ENCODE measurements around the gene SGK1. TPM values are rescaled to one million over a fixed set of nuclear protein-coding genes. Genes with fewer than 3 reads are reported as not detected.
"Not testable (repeated sequence)": the region's sequence is repeated elsewhere in the genome, so short reads cannot be mapped to it uniquely, and the experiment has no call there.

The SGK1 gene
- total RNA-seq, 1 donor from 2014 or later, result 50.2 TPM

DNA sequence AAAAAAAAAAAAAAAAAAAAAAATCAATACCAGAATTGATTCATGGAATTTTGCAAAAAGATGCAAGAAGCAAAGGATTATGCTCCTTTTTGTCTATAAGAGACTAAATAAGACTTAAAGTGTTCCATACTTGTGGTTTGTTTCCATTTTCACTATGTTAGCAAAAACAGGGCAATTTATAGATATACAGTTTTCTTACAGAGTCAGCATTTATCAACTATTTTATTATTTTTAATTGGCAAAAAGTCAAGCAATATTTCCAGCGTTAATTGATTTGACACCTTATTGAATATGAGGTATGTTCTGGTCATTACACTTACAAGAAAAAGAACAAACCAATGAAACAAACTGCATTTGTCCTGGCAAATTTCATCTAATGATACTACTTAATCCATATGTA lies 5.4 kb upstream of the SGK1 start:
- peaks cover 2% of the 10 kb centered on the region for H3K27me3 Mint-ChIP-seq (ENCODE audit: insufficient read depth)
- no peak overlapping the region for H3K4me3 Mint-ChIP-seq
- intact Hi-C loops (cut with micrococcal nuclease), result no loop called here
- no peak overlapping the region for H3K27ac Mint-ChIP-seq
- DNase-seq (ENCODE audit: low spot score), result no peak
- H3K4me1 Mint-ChIP-seq (ENCODE audit: low read depth), result peaks cover 20% of the 10 kb centered on the region
- H3K9me3 Mint-ChIP-seq, result peaks cover 35% of the 10 kb centered on the region
- H3K36me3 Mint-ChIP-seq (ENCODE audit: low read depth), result peaks cover 1% of the 10 kb centered on the region

DNA sequence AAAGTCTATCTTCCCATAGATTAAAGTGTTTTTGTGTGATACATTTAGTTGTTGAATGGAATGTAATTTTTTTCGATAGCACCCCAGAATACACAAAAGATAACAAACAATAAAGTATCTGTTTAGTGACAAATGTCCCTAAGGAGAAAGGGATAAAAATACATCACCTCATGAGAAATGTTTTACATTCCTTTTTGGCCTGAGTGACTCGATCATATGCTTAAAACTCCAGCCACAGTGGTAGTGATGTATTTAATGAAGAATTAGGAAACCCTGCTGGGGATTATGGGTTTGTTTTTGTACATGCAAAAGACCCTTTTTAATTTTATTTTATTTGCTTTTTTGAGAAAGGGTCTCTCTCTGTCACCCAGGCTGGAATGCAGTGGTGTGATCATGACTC lies 4.3 kb upstream of the SGK1 start:
- Mint-ChIP-seq H3K27ac (no peak overlapping the region), H3K4me3 (no peak overlapping the region), H3K9me3 (peaks cover 35% of the 10 kb centered on the region), H3K27me3 (ENCODE audit: insufficient read depth) (peaks cover 11% of the 10 kb centered on the region), H3K4me1 (ENCODE audit: low read depth) (peaks cover 31% of the 10 kb centered on the region), H3K36me3 (ENCODE audit: low read depth) (peaks cover 7% of the 10 kb centered on the region)
- intact Hi-C loops (cut with micrococcal nuclease), result no loop called here
- DNase-seq (ENCODE audit: low spot score), result no peak

DNA sequence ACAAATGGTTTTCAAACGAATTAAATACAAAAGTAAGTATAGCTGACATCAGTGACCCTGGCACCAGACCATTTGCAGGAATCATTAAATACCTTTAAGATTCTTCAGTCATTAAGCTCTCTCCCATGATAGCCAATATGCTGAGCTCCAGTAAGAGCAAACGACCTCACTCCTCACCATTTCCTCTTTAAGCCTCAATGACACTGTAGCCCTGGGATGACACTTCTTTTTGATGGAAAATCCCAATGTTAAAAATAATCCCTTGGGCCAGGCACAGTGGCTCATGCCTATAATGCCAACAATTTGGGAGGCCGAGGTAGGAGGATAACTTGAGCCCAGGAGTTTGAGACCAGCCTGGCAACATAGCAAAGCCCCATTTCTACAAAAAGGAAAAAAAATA lies 3.3 kb upstream of the SGK1 start:
- intact Hi-C loops (cut with micrococcal nuclease), result no loop called here
- Mint-ChIP-seq H3K27ac (no peak overlapping the region), H3K36me3 (ENCODE audit: low read depth) (peaks cover 6% of the 10 kb centered on the region), H3K9me3 (peaks cover 33% of the 10 kb centered on the region), H3K4me3 (no peak overlapping the region), H3K27me3 (ENCODE audit: insufficient read depth) (peaks cover 13% of the 10 kb centered on the region), H3K4me1 (ENCODE audit: low read depth) (peaks cover 40% of the 10 kb centered on the region)
- DNase-seq (ENCODE audit: low spot score), result no peak

DNA sequence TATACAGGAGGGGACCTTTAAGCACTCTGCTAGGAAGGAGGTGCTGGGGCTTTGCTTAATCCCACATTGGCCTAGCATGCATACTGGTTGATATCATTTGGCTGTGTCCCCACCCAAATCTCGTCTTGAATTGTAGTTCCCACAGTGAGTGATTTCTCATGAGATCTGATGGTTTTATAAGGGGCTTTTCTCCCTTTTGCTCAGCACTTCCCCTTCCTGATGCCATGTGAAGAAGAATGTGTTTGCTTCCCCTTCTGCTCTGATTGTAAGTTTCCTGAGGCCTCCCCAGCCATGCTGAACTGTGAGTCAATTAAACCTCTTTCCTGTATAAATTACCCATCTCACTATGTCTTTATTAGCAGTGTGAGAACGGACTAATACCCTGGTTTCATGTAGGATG lies 1.8 kb upstream of the SGK1 start:
- intact Hi-C loops (cut with micrococcal nuclease), result loop anchor here (2.0 to 10.0 kb wide), 3 partner anchors 59 to 505 kb away; no protein-coding TSS in a partner anchor
- DNase-seq (ENCODE audit: low spot score); H3K27ac Mint-ChIP-seq; H3K4me3 Mint-ChIP-seq; H3K36me3 Mint-ChIP-seq (ENCODE audit: low read depth): not testable (repeated sequence)
- Mint-ChIP-seq H3K27me3 (ENCODE audit: insufficient read depth) (peaks cover 16% of the 10 kb centered on the region), H3K9me3 (peaks cover 18% of the 10 kb centered on the region), H3K4me1 (ENCODE audit: low read depth) (peaks cover 46% of the 10 kb centered on the region)

DNA sequence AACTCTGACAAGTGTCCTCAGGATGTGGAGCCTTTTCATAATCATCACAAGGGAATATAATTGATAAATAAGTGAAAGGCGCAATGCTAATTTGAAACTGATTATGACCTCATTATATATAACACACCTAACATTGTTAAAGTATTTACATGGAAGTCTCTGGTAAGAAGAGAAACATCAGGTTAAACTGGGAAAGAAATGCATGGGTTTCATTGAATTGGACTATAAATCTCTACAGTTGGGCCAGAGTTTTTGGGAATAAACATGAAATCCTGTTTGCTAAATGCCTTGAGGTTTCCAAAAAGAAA lies 1.0 kb upstream of the SGK1 start:
- no peak for DNase-seq (ENCODE audit: low spot score)
- intact Hi-C loops (cut with micrococcal nuclease), result loop anchor here (2.0 to 10.0 kb wide), 3 partner anchors 60 to 506 kb away; no protein-coding TSS in a partner anchor
- H3K27ac Mint-ChIP-seq, result no peak overlapping the region
- H3K4me3 Mint-ChIP-seq, result no peak overlapping the region
- peaks cover 6% of the 10 kb centered on the region for H3K36me3 Mint-ChIP-seq (ENCODE audit: low read depth)
- H3K4me1 Mint-ChIP-seq (ENCODE audit: low read depth), result peaks cover 38% of the 10 kb centered on the region
- peaks cover 13% of the 10 kb centered on the region for H3K9me3 Mint-ChIP-seq
- peaks cover 16% of the 10 kb centered on the region for H3K27me3 Mint-ChIP-seq (ENCODE audit: insufficient read depth)

DNA sequence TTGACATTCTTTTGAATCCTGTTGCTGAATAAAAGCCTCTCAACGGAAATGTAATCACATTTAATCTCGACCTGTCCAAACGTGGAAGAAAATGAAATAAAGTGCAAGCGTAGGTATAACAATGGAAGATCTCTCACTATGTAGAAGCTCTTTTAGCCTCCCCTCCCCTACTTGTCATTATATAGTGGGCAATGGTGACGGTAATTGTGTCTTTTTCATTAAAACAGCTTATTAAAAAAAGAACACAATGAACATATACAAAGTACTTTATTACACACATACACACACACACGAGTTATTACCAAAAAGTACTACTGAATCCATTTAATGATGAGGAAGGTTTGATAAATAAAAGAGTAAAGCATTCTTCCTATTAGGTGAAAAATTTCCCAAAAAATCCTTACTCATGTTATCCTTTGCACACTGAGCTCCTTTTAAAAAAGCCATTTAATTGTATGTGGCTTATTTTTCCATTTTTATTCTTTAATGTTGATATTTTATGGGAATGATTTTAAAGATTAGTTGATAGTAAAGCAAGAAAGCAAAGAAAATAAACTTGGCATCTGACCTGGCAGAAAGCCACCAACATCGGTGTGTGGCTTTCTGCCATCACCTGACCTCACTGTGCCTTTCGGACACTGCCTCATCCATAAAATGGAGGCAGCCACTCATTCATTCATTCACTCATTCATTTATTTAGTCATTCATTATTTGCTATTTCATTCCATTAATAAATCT lies 493 bp upstream of the SGK1 start:
- H3K4me3 Mint-ChIP-seq, result peak overlapping the region; percentile 91
- peak overlapping the region; percentile 48 for H3K27ac Mint-ChIP-seq
- H3K27me3 Mint-ChIP-seq (ENCODE audit: insufficient read depth), result peaks cover 16% of the 10 kb centered on the region
- no peak for DNase-seq (ENCODE audit: low spot score)
- H3K9me3 Mint-ChIP-seq, result peaks cover 13% of the 10 kb centered on the region
- H3K4me1 Mint-ChIP-seq (ENCODE audit: low read depth), result peaks cover 35% of the 10 kb centered on the region
- H3K36me3 Mint-ChIP-seq (ENCODE audit: low read depth), result peaks cover 6% of the 10 kb centered on the region
- intact Hi-C loops (cut with micrococcal nuclease), result loop anchor here (2.0 to 10.0 kb wide), 3 partner anchors 60 to 506 kb away; no protein-coding TSS in a partner anchor

DNA sequence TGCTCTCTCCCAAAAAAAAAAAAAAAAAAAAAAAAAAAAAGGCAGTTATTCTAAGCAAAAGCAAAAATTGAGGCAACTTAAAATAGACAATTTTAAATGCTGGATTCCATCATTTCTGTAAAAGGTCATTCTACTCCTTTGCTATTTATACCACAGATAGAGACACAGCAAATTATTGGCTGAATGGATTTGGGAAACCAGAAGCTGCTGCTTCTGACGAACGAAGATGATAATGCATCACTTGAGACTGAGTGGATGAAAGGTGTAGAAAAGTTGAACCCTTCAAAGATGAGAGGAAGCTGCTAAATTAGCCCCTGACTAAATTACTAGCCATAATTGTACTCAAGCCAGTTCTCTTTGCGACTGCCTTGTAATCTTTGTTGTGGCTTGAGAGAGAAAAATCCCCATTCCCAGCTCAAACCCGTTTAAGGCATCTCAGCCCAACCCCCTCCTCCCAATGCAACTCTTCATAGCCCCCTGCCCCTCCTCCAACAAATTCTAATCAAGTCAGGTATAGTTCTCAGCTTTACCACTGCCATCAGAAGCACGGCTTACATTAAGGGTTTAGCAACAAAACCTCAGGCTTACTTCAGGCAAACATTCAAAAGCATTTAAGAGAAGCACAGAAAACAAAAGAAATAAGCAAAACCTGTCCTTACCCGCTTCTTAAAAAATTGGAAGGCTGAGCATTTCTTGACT lies 1.0 kb downstream of the SGK1 start:
- Mint-ChIP-seq H3K4me1 (ENCODE audit: low read depth) (peaks cover 39% of the 10 kb centered on the region), H3K27ac (no peak overlapping the region), H3K4me3 (peak overlapping the region; percentile 91), H3K36me3 (ENCODE audit: low read depth) (peaks cover 6% of the 10 kb centered on the region), H3K9me3 (peaks cover 13% of the 10 kb centered on the region), H3K27me3 (ENCODE audit: insufficient read depth) (peaks cover 16% of the 10 kb centered on the region)
- intact Hi-C loops (cut with micrococcal nuclease), result loop anchor here (1.0 to 10.0 kb wide), 5 partner anchors 29 to 508 kb away; no protein-coding TSS in a partner anchor
- DNase-seq (ENCODE audit: low spot score), result no peak

DNA sequence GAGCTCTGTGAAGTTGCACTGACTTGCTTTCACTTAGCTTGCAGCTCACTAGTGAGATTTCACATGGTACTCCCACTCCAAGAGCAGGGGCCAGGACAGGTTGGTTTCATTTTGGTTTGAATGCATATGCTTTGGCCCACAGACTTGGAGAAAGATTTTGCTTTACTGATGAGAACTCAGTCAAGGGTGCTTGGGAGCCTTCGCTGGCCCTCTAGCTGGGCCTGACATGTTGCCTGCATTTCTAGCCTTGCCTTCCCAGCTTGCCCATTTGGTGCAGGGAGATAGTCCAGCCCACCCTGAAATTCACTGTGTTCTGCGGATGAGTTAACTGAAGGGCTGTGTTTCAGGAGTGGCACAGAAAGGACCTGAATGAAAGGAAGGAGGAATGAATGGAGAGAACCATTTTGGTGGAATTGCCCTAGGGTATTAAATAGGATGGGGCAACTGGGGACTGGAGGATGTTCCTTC lies 1.9 kb downstream of the SGK1 start:
- intact Hi-C loops (cut with micrococcal nuclease), result loop anchor here (1.0 to 10.0 kb wide), 5 partner anchors 28 to 509 kb away; no protein-coding TSS in a partner anchor
- peak overlapping the region; percentile 59 for H3K4me3 Mint-ChIP-seq

DNA sequence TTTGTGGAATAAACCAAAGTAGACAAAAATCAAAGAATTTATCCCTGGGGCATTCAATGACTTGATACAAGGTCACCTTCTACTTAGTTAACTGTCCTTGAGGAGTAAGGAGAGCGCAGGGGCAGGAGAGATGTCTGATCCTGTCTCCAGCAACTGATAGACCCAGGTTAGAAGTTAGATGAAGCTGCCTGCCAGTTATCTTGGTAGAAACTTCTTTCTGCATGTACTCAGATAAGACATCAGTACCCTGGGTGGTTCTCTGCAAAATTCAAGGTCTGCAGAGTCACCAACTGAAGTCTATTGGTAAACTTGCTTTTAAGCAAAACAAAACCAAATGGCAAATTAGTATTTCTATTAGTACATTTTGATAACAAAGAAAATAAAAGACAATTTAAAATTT lies 2.7 kb downstream of the SGK1 start:
- Mint-ChIP-seq H3K36me3 (ENCODE audit: low read depth) (peaks cover 6% of the 10 kb centered on the region), H3K27ac (no peak overlapping the region), H3K9me3 (peaks cover 13% of the 10 kb centered on the region), H3K27me3 (ENCODE audit: insufficient read depth) (peaks cover 19% of the 10 kb centered on the region), H3K4me1 (ENCODE audit: low read depth) (peaks cover 39% of the 10 kb centered on the region), H3K4me3 (no peak overlapping the region)
- no peak for DNase-seq (ENCODE audit: low spot score)
- intact Hi-C loops (cut with micrococcal nuclease), result loop anchor here (10.0 kb wide), 2 partner anchors 320 to 510 kb away; no protein-coding TSS in a partner anchor

More for the DNA sequence above, 1.9 kb downstream of the SGK1 start:
- H3K4me1 Mint-ChIP-seq (ENCODE audit: low read depth), result peaks cover 39% of the 10 kb centered on the region
- H3K27ac Mint-ChIP-seq, result peak overlapping the region; percentile 36
- H3K36me3 Mint-ChIP-seq (ENCODE audit: low read depth), result peaks cover 6% of the 10 kb centered on the region
- H3K9me3 Mint-ChIP-seq, result peaks cover 13% of the 10 kb centered on the region
- DNase-seq (ENCODE audit: low spot score), result peak; percentile 6
- H3K27me3 Mint-ChIP-seq (ENCODE audit: insufficient read depth), result peaks cover 19% of the 10 kb centered on the region

DNA sequence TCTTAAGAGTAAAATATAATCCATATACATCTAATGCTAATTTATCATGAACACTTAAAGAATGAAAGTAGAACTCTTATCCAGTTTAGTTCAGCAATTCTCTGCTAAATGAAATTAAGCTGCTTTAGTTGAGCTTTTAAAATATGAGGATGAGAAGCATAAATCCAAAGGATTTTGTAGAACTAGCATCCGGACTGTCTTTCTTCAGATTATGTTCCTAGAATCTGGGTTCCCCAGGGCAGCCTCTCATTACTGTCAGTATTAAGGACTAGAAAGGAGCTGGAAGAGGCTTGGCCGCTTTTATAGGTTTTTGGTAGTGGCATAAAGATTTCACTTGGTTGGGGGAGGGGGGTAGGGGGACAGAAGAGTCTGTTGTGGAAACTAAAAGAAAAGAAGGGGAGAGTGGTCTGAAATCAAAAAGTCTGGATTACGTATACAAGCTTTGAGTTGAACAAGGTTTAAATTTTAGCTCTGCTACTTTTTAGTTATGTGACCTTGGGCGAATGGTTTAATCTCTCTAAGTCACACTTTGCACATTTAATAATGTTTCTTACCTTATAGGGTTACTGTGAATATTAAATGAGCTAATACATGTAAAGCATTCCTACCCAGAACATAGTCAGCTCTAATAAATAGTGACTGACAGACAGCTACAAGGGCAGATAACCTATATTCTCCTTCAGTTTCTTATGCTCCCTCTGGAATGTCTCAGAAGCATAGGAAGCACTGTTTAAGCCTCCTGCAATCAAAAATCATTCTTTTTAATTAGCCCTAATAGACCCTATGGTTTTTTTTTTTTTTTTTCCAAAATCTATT lies 3.7 kb downstream of the SGK1 start:
- peaks cover 19% of the 10 kb centered on the region for H3K27me3 Mint-ChIP-seq (ENCODE audit: insufficient read depth)
- no peak for DNase-seq (ENCODE audit: low spot score)
- H3K9me3 Mint-ChIP-seq, result peaks cover 6% of the 10 kb centered on the region
- intact Hi-C loops (cut with micrococcal nuclease), result loop anchor here (10.0 kb wide), 2 partner anchors 321 to 511 kb away; no protein-coding TSS in a partner anchor
- no peak overlapping the region for H3K4me3 Mint-ChIP-seq
- peaks cover 6% of the 10 kb centered on the region for H3K36me3 Mint-ChIP-seq (ENCODE audit: low read depth)
- H3K27ac Mint-ChIP-seq, result no peak overlapping the region
- peaks cover 39% of the 10 kb centered on the region for H3K4me1 Mint-ChIP-seq (ENCODE audit: low read depth)

DNA sequence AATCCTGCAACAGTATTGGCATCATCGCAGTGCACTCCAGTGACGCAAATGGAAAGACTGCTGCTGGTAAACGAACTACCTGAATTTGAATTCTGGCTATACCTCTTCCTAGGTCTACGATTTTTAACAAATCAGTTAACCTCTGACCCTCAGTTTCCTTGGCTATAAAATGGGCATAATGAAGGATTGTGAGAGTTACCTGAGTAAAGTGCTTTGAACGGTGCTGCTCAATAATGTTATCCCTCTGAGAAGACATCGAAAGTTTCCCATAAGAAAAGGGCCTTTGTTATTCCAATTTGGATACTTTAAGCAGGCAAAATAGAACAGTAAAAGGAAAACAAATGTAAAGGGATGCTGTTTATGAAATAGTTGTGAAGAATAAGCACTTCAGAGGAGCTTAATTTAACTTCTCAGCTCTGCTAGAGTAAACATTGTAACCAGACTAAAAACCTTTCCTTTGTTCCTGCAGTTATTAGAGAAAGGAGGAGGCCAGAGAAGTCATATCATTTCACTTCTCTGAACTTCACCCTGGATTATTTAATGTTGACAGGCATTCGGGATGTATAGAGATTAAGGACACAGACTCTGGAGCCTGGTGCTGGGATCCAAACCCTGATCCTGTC lies 5.8 kb downstream of the SGK1 start:
- Mint-ChIP-seq H3K4me1 (ENCODE audit: low read depth) (peaks cover 27% of the 10 kb centered on the region), H3K4me3 (no peak overlapping the region), H3K36me3 (ENCODE audit: low read depth) (no peaks in the 10 kb centered on the region), H3K27ac (no peak overlapping the region), H3K9me3 (no peaks in the 10 kb centered on the region), H3K27me3 (ENCODE audit: insufficient read depth) (peaks cover 8% of the 10 kb centered on the region)
- intact Hi-C loops (cut with micrococcal nuclease), result loop anchor here (10.0 kb wide), 2 partner anchors 323 to 513 kb away; no protein-coding TSS in a partner anchor
- no peak for DNase-seq (ENCODE audit: low spot score)

DNA sequence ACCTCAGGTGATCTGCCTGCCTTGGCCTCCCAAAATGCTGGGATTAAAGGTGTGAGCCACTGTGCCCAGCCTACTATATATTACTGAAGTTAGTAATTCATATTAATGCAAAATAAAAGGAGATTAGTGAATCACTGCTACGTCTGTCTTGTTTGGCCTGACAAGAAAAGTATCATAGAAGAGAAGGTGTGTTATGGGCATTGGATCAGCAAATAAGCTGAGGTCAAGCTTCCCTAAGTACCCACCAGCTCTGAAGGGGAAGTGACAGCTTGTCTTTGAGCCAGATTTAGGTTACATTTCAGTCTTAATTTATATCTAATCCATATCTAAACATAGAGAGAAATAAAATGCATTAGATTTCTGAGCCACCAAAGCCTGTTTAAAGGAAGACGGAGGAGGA lies 7.1 kb downstream of the SGK1 start:
- intact Hi-C loops (cut with micrococcal nuclease), result loop anchor here (10.0 kb wide), 2 partner anchors 324 to 514 kb away; no protein-coding TSS in a partner anchor
- peaks cover 15% of the 10 kb centered on the region for H3K4me1 Mint-ChIP-seq (ENCODE audit: low read depth)

More for the DNA sequence above, 7.1 kb downstream of the SGK1 start:
- H3K36me3 Mint-ChIP-seq (ENCODE audit: low read depth), result no peaks in the 10 kb centered on the region
- DNase-seq (ENCODE audit: low spot score), result no peak
- no peaks in the 10 kb centered on the region for H3K9me3 Mint-ChIP-seq
- peaks cover 3% of the 10 kb centered on the region for H3K27me3 Mint-ChIP-seq (ENCODE audit: insufficient read depth)
- H3K27ac Mint-ChIP-seq, result no peak overlapping the region
- no peak overlapping the region for H3K4me3 Mint-ChIP-seq
